Posterior vena cava (tissue), 2 donors: ENCODE data around the gene LRBA. TPM values are rescaled to one million over a fixed set of nuclear protein-coding genes. Genes with fewer than 3 reads are reported as not detected.
"Not testable (repeated sequence)": the region's sequence is repeated elsewhere in the genome, so short reads cannot be mapped to it uniquely, and the experiment has no call there.

Source experiments
- DNase-seq: peaks from one replicate; pipeline ENCODE4 v3.0.0-alpha.2; 2020; ENCODE audit warnings: low spot score
- intact Hi-C, 2 donors: fragments of 100-400 bp; cut with DNase I; formaldehyde crosslinking; loops; one replicate each; pipeline versions ENCODE4 v1.14.1 to v1.14.2; 2022 to 2023
- long read RNA-seq, 2 donors: library from polyadenylated mRNA; unstranded; transcript quantifications; one replicate each; pipeline ENCODE4 v2.0.0, GENCODE V29; 2020 to 2021
- total RNA-seq, 2 donors: library from RNA; stranded (reverse); fragmentation: NEBNext Ultra II Directional; extraction: Animal tissue kit (Norgen Biotek cat#: 25700); gene quantifications; one replicate each; pipeline ENCODE4 v1.2.1, GENCODE V29; 2021
- donor health status: DM: yes; HTN: yes; CAD: no.
- donor health status: DM: yes; HTN: yes; CAD: no.

Gene LRBA, protein sequence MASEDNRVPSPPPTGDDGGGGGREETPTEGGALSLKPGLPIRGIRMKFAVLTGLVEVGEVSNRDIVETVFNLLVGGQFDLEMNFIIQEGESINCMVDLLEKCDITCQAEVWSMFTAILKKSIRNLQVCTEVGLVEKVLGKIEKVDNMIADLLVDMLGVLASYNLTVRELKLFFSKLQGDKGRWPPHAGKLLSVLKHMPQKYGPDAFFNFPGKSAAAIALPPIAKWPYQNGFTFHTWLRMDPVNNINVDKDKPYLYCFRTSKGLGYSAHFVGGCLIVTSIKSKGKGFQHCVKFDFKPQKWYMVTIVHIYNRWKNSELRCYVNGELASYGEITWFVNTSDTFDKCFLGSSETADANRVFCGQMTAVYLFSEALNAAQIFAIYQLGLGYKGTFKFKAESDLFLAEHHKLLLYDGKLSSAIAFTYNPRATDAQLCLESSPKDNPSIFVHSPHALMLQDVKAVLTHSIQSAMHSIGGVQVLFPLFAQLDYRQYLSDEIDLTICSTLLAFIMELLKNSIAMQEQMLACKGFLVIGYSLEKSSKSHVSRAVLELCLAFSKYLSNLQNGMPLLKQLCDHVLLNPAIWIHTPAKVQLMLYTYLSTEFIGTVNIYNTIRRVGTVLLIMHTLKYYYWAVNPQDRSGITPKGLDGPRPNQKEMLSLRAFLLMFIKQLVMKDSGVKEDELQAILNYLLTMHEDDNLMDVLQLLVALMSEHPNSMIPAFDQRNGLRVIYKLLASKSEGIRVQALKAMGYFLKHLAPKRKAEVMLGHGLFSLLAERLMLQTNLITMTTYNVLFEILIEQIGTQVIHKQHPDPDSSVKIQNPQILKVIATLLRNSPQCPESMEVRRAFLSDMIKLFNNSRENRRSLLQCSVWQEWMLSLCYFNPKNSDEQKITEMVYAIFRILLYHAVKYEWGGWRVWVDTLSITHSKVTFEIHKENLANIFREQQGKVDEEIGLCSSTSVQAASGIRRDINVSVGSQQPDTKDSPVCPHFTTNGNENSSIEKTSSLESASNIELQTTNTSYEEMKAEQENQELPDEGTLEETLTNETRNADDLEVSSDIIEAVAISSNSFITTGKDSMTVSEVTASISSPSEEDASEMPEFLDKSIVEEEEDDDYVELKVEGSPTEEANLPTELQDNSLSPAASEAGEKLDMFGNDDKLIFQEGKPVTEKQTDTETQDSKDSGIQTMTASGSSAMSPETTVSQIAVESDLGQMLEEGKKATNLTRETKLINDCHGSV (N-terminal part only)
- 10 to 100 TPM; 21.0 to 23.0 TPM for total RNA-seq
- long read RNA-seq, donor 1, partial matches to known transcripts = 4 of 8 reads
- long read RNA-seq, donor 1, other reads (novel, unspliced or antisense) = 3 of 8 reads
- long read RNA-seq, donor 2, partial matches to known transcripts = 2 of 3 reads
- long read RNA-seq, donor 2, other reads (novel, unspliced or antisense) = 1 of 3 reads

DNA sequence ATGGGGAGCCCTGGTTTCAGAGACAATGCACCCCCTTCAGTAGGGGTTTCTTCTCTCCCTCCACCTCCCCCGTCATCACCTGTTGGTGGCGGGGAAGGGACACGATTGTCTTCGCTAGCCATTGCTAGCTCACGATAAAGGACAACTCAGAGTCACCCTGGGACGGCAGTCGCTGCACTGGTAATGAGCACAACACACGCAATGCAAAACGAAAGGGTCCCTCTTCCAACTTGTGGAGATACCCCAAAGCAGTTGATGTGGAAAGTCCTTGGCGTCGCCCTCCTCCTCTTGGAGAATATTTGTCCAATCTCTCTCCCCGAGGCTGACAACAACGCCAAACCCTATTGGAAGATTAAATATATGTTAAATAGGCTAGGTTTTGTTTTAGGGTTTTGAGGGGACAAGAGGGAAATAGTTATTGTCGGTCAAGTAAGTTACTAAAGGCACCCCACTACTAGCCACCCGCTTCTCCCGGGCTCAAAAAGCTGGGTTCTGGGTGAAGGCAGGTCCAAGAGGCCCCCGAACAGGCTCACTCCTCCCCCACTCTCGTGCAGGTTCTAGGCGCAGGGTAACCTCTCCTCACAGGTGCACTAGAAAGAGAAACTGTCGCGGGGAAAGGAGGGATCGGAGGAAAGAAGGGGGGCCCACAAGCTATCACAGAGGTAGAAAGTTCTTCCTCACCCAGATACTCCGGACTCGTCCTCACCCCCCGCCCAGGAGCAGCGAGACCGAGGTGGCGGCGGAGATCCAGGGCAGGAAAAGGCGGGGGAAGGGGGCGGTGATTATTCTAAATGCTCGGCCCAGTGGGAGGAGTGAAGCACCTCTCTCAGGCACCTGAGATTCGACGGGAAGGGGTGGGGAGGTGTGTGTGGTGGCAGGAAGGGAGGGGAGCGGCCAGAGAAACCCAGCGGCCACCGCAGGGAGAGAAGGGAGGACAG, at the start of gene LRBA:
Gene LRBA, minus strand, starts transcription at position 764 of the 938 bp plus-strand sequence. Its CDS starts 642 bp downstream, at position 122.
- intact Hi-C loops = no loop called here
- DNase-seq = peak; percentile 85

GRCh38 chr4:151063143-151063542, 48.1 kb upstream of the LRBA start:
- peak; percentile 13 for DNase-seq
- intact Hi-C loops = not testable (repeated sequence)

- intact Hi-C loops = no loop called here
Measured at GRCh38 chr4:151055539-151055938, 40.5 kb upstream of the LRBA start.

DNA sequence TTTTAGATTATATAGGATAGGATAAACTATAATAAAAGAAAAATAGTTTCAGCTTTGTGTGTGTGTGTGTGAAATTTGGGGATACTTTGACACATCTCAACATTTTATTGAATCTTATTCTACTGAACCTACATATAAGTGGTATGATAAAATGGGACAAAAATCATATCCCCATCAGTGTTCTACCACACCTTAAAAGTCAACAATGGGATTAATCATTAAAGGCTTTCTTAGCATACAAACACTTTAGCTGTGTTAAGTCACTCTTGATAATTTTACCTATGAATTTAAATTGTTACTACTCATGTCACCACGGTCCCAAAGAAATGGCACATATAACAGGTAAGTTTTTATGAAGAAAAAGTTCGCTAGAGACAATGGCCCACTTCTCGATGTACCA, 37.7 kb upstream of the LRBA start:
- DNase-seq = no peak
- intact Hi-C loops = no loop called here

More at GRCh38 chr4:151055539-151055938, 40.5 kb upstream of the LRBA start:
- no peak for DNase-seq

DNA sequence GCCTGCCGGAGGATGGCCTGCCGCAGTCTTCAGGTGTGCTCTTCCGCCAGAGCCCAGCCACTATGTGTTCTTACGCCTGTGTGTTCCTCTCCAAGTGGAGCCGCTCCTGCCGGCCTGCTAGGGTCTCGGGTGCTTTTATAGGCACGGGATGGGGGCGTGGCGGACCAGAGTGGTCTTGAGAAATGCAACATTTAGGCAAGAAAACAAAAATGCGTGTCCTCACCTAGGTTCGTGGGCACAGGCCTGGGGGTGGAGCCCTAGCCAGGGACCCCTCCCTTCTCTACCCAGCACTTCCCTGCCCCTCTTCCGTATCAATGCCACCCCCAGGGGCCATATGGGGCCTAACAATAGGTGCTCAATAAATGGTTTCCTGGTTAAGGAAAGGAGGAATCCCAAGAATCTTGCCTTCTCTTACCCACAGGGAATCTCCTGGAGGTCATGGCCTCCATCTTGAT, 34.4 kb upstream of the LRBA start:
- no peak for DNase-seq
- intact Hi-C loops = no loop called here

- intact Hi-C loops = no loop called here
- DNase-seq = no peak
Measured at GRCh38 chr4:151048913-151049312, 33.8 kb upstream of the LRBA start.

DNA sequence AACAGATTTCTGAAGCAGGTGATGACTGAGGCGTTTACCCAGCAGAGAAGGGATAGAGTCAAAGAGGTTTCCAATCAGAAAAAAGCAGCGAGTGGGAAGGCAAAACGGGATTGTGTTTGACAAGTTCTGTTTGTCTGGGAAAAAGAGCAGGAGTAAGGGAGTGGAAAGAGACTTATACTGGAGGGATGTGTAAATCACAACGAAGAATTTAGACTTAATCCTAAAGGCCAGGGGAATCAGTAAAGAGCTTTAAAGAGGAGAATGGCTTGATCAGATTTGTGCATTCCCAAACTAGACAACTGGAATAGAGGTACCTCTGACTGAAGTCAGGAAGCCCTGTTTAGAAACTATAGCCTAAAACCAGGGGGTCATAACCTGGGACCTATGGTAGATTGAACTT, 31.5 kb upstream of the LRBA start:
- no peak for DNase-seq
- intact Hi-C loops = no loop called here

GRCh38 chr4:151045907-151046306, 30.8 kb upstream of the LRBA start:
- intact Hi-C loops = no loop called here

DNA sequence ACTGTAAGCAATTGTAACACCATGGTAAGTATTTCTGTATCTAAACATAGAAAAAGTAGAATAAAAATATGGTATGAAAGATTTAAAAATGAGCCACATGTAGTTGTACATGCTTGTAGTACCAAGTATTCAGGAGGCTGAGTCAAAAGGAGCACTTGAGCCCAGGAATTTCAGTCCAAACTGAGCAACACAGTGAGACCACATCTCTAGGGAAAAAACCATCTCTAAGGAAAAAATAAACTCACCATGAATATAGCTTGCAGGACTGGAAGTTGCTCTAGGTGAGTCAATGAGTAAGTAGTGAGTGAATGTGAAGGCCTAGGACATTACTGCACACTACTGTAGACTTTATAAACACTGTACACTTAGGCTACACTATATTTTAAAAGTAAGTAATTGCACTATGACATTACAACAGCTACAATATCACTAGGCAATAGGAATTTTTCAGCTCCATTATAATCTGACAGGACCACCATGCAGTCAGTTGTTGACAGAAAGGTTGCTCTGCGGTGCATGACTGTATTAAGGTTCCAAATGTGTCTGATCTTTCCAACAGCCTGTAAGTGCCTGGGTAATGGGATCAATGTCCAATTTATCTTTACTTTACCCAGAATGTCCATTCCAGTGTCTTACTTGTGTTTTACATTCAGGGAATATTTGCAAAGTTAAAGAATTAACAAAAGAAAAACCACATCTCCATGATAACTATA, 28.9 kb upstream of the LRBA start:
- DNase-seq = no peak

More at GRCh38 chr4:151045907-151046306, 30.8 kb upstream of the LRBA start:
- no peak for DNase-seq

GRCh38 chr4:151039733-151040132, 24.6 kb upstream of the LRBA start:
- no peak for DNase-seq
- intact Hi-C loops = no loop called here

More for the DNA sequence above, 28.9 kb upstream of the LRBA start:
- intact Hi-C loops = no loop called here

DNA sequence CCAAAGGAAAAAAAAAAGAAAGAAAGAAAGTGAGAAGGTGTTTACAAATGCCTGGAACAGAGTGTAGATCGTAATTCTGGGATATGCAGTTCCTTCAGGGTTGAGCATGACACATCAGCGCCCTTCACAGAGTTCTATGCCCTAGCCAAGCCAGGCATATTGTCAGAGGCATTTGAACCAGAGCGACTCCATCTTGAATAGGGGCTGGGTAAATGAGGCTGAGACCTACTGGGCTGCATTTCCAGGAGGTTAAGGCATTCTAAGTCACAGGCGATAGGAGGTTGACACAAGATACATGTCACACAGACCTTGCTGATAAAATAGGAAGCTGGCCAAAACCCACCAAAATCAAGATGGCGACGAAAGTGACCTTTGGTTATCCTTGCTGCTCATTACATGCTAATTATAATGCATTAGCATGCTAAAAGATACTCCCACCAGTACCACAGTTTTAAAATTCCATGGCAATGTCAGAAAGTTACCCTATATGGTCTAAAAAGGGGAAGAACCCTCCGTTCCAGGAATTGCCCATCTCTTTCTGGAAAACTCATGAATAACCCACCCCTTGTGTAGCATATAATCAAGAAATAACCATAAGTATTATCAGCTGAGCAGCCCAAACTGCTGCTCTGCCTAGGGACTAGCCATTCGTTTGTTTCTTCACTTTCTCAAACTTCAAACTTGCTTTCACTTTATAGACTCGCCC, 23.5 kb upstream of the LRBA start:
- intact Hi-C loops = no loop called here
- DNase-seq = no peak

DNA sequence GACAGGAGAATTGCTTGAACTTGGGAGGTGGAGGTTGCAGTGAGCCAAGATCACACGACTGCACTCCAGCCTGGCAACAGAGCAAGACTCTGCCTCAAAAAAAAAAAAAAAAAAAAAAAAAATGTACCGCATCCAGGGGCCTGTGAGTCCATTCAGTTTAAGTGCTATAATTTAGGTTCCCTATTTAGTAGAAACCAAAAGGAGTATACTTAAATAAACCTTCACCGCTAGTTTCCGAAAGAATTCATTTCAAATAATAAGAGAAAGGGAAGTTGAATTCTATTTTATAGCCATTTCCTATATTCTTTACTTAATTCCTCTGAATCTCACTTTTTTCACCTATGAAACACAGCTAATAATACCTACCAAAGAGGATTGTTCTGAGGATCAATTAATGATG, 20.8 kb upstream of the LRBA start:
- DNase-seq = no peak

GRCh38 chr4:151035328-151035727, 20.2 kb upstream of the LRBA start:
- no peak for DNase-seq
- intact Hi-C loops = no loop called here

More for the DNA sequence above, 20.8 kb upstream of the LRBA start:
- intact Hi-C loops = no loop called here

DNA sequence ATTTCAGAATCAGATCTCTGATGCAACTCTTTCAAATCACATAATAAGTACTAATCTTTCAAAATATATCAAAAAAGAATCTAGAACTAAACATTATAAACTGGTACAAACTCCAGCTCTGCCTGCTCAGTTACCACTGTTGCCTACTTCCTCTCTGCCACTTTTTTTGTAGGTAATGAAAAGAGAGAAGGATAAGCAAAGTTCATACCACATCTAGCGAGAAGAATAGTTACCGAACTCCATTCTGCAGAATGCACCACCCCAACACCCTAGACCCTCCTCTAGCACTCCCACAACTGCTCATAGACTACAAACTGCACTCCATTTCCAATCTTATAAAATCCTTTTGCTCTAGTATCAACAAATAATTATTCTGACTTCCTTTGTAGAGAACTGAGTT, 19.7 kb upstream of the LRBA start:
- no peak for DNase-seq
- intact Hi-C loops = no loop called here

- DNase-seq = no peak
- intact Hi-C loops = no loop called here
Measured at GRCh38 chr4:151031831-151032605, 16.9 kb upstream of the LRBA start.

- no peak for DNase-seq
- intact Hi-C loops = no loop called here
Measured at GRCh38 chr4:151029537-151029936, 14.5 kb upstream of the LRBA start.
